ENCODE data around the gene HYOU1.
A peak's percentile ranks its signal among the peaks of the same experiment; 100 is the strongest.

HYOU1 gene

GRCh38 chr11:118998822-118999221, 58.2 kb downstream of the HYOU1 start:
- TF ChIP-seq, protein P1, sequence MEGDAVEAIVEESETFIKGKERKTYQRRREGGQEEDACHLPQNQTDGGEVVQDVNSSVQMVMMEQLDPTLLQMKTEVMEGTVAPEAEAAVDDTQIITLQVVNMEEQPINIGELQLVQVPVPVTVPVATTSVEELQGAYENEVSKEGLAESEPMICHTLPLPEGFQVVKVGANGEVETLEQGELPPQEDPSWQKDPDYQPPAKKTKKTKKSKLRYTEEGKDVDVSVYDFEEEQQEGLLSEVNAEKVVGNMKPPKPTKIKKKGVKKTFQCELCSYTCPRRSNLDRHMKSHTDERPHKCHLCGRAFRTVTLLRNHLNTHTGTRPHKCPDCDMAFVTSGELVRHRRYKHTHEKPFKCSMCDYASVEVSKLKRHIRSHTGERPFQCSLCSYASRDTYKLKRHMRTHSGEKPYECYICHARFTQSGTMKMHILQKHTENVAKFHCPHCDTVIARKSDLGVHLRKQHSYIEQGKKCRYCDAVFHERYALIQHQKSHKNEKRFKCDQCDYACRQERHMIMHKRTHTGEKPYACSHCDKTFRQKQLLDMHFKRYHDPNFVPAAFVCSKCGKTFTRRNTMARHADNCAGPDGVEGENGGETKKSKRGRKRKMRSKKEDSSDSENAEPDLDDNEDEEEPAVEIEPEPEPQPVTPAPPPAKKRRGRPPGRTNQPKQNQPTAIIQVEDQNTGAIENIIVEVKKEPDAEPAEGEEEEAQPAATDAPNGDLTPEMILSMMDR (IDR thresholded peaks at IDR 0.05; ENCODE audit: low read depth, low read length, missing control alignments) = no peak
- peak; percentile 81 for DNase-seq (ENCODE audit: low read depth)
- H3K4me3 ChIP-seq (ENCODE audit: low read depth, low read length) = peak overlapping the region; percentile 66
- in situ Hi-C loops (cut with HindIII; ENCODE audit: low sequenced_read_pairs) = no loop called here

GRCh38 chr11:118998388-118998717, 58.7 kb downstream of the HYOU1 start:
- DNase-seq (ENCODE audit: low read depth) = no peak
- TF ChIP-seq, protein P1 (IDR thresholded peaks at IDR 0.05; ENCODE audit: low read depth, low read length, missing control alignments) = no peak

DNA sequence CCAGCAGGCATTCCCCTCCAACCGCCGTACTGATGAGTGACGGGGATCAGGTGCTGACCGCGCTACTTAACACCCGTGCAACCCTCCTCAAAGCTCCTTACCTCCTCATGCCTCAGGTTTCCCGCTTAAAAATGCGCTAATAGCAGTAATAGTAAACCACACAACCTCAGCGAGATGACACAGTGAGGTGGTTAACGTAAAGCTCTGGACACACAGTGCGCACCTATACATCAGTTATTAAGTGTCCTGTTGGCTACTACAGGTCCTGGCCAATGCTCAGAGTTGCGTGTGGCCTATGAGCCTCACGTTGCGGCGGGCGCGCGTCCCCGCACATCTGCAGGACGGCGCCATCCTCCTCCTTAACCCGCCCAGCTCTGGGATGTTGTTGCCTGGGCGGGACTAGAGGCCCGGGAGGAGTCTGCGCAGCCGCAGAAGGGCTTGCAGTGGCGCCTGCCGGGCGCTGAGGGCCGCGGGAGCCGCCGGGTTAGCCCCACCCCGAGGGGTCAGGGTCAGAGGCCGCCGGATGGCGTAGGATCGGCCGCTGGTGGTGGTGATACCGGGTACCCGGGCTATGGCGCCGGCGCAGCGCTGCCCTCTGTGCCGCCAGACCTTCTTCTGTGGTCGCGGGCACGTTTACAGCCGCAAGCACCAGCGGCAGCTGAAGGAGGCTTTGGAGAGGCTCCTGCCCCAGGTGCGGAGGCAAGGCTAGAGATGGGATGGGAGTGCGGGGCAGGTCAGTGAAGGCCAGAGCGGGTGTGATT, 59.2 kb downstream of the HYOU1 start, which contains the start of gene CENATAC:
TSS of gene CENATAC (plus strand) at position 512 of the 761 bp plus-strand sequence. CDS start at position 572, 60 bp downstream.
- peak; percentile 45 for DNase-seq (ENCODE audit: low read depth)
- TF ChIP-seq, protein P1 (IDR thresholded peaks at IDR 0.05; ENCODE audit: low read depth, low read length, missing control alignments) = no peak
- peak within 1 kb of the TSS; percentile 66 for H3K4me3 ChIP-seq (ENCODE audit: low read depth, low read length)
- in situ Hi-C loops (cut with HindIII; ENCODE audit: low sequenced_read_pairs) = no loop called here

More at GRCh38 chr11:118998388-118998717, 58.7 kb downstream of the HYOU1 start:
- in situ Hi-C loops (cut with HindIII; ENCODE audit: low sequenced_read_pairs) = no loop called here
- H3K4me3 ChIP-seq (ENCODE audit: low read depth, low read length) = peak overlapping the region; percentile 66

- no peak for DNase-seq (ENCODE audit: low read depth)
- H3K4me3 ChIP-seq (ENCODE audit: low read depth, low read length) = peak overlapping the region; percentile 66
- in situ Hi-C loops (cut with HindIII; ENCODE audit: low sequenced_read_pairs) = no loop called here
- TF ChIP-seq, protein P1 (IDR thresholded peaks at IDR 0.05; ENCODE audit: low read depth, low read length, missing control alignments) = peak; percentile 27
Measured at GRCh38 chr11:118996926-118997626, 59.9 kb downstream of the HYOU1 start.

Measured in astrocyte of the cerebellum (primary cell).